ENCODE results near the gene SHISA2.
"Not testable (repeated sequence)": the region's sequence is repeated elsewhere in the genome, so short reads cannot be mapped to it uniquely, and the experiment has no call there.

DNA sequence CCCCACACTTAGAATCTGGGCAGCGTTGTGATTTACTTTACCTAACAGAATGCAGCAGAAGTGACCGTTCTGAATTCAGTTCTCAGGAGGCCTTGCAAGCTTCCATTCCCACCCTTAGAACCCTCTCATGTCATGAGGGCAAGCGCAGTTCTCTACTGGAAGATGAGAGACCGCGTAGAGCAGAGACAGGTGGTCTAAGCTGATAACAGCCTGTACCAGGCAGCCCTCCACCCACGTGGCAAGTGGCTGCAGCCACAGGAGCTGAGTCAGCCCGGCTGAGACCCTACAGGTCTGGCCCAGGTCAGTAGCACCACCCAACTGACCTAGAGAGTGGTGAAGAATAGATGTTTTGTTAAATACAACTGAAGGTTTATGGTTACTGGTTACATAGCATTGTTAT is 14.7 kb upstream of the SHISA2 start:
- not testable (repeated sequence) for TF ChIP-seq POLR2A (IDR thresholded peaks at IDR 0.05)
- TF ChIP-seq, protein P1, sequence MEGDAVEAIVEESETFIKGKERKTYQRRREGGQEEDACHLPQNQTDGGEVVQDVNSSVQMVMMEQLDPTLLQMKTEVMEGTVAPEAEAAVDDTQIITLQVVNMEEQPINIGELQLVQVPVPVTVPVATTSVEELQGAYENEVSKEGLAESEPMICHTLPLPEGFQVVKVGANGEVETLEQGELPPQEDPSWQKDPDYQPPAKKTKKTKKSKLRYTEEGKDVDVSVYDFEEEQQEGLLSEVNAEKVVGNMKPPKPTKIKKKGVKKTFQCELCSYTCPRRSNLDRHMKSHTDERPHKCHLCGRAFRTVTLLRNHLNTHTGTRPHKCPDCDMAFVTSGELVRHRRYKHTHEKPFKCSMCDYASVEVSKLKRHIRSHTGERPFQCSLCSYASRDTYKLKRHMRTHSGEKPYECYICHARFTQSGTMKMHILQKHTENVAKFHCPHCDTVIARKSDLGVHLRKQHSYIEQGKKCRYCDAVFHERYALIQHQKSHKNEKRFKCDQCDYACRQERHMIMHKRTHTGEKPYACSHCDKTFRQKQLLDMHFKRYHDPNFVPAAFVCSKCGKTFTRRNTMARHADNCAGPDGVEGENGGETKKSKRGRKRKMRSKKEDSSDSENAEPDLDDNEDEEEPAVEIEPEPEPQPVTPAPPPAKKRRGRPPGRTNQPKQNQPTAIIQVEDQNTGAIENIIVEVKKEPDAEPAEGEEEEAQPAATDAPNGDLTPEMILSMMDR (IDR thresholded peaks at IDR 0.05), result not testable (repeated sequence)
